H1 (cell line): Measurements from ENCODE around the gene ABTB1. TPM values are rescaled to one million over a fixed set of nuclear protein-coding genes. Genes with fewer than 3 reads are reported as not detected.

ENCODE experiments used
- CTCF ChIA-PET: fragments of 300-600 bp; sonication (Branson Sonifier 250); formaldehyde crosslinking; loops from one replicate; lab custom pipeline; 2021; ENCODE audit not compliant: partially characterized antibody; lab: Charles Lee
- POLR2A ChIA-PET: fragments of 300-600 bp; sonication (Branson Sonifier 250); formaldehyde crosslinking; loops from one replicate; lab custom pipeline; 2021; ENCODE audit warnings: inconsistent platforms; ENCODE audit not compliant: partially characterized antibody; lab: Charles Lee
- DNase-seq, 2 experiments: peaks; one replicate each; pipeline versions ENCODE4 v3.0.0 to v3.0.0-alpha.2; 2010 to 2022; ENCODE audit warnings: low spot score in 2 of 2, low read depth in 1 of 2, mixed read lengths in 1 of 2
- FAIRE-seq: peaks from 2 replicates; lab custom pipeline; 2011; peaks lifted over from hg19 to GRCh38; lab: Jason Lieb, UNC
- H2AFZ ChIP-seq: 2 replicates; pipeline ENCODE4 v1.8.1; 2012; ENCODE audit warnings: low read length, inconsistent platforms
- H2AK5ac ChIP-seq: 2 replicates; pipeline ENCODE4 v1.6.1; 2013; ENCODE audit warnings: low read depth, low read length
- H2BK120ac ChIP-seq: replicated peaks from 2 replicates; pipeline ENCODE3; 2013; ENCODE audit warnings: low read depth, low read length, inconsistent platforms
- H2BK12ac ChIP-seq: 2 replicates; pipeline ENCODE4 v1.6.1; 2013; ENCODE audit warnings: low read depth, low read length
- H2BK15ac ChIP-seq: 2 replicates; pipeline ENCODE4 v1.6.1; 2013; ENCODE audit warnings: low read length
- H2BK20ac ChIP-seq: 2 replicates; pipeline ENCODE4 v1.6.1; 2013; ENCODE audit warnings: low read length
- H2BK5ac ChIP-seq: 2 replicates; pipeline ENCODE4 v1.6.1; 2013; ENCODE audit warnings: low read depth, low read length
- H3K14ac ChIP-seq: 2 replicates; pipeline ENCODE4 v1.6.1; 2013; ENCODE audit warnings: inconsistent platforms; ENCODE audit not compliant: insufficient read length
- H3K18ac ChIP-seq: 2 replicates; pipeline ENCODE4 v1.6.1; 2013; ENCODE audit warnings: low read length; ENCODE audit errors: extremely low read depth
- H3K23ac ChIP-seq: 2 replicates; pipeline ENCODE4 v1.6.1; 2013; ENCODE audit warnings: inconsistent platforms; ENCODE audit not compliant: insufficient read length
- H3K23me2 ChIP-seq: 2 replicates; pipeline ENCODE4 v1.6.1; 2013; ENCODE audit warnings: low read depth, low read length
- H3K27ac ChIP-seq: 2 replicates; pipeline ENCODE4 v1.6.1; 2011; ENCODE audit warnings: low read depth, low read length, inconsistent platforms
- H3K27me3 ChIP-seq, 4 experiments: replicated peaks in 1 of 4; 1 replicate in 1 of 4; 2 replicates in 3 of 4; pipeline versions ENCODE4 v1.6.1 to v1.8.1; 2011 to 2013; ENCODE audit warnings: low read length in 3 of 4, mild to moderate bottlenecking in 3 of 4, inconsistent platforms in 2 of 4, mixed read lengths in 2 of 4, moderate library complexity in 1 of 4; ENCODE audit not compliant: control insufficient read depth in 3 of 4, insufficient read depth in 3 of 4; ENCODE audit errors: extremely low read depth in 1 of 4
- H3K36me3 ChIP-seq, 4 experiments: 2 replicates each; pipeline versions ENCODE4 v1.6.1 to v1.8.1; 2011 to 2013; ENCODE audit warnings: mild to moderate bottlenecking in 4 of 4, low read length in 3 of 4, moderate library complexity in 2 of 4, control low read depth in 1 of 4, inconsistent platforms in 1 of 4; ENCODE audit not compliant: insufficient read depth in 4 of 4, control insufficient read depth in 2 of 4
- H3K4ac ChIP-seq: replicated peaks from 2 replicates; pipeline ENCODE3; 2013; ENCODE audit warnings: low read length, low read depth, mixed read lengths, inconsistent platforms; ENCODE audit not compliant: insufficient read length
- H3K4me1 ChIP-seq, 4 experiments: replicated peaks in 1 of 4; 1 replicate in 1 of 4; 2 replicates in 3 of 4; pipeline versions ENCODE4 v1.6.1 to v1.8.1; 2011 to 2013; ENCODE audit warnings: low read length in 3 of 4, inconsistent platforms in 2 of 4, mixed read lengths in 1 of 4; ENCODE audit not compliant: insufficient read depth in 4 of 4, control insufficient read depth in 3 of 4
- H3K4me2 ChIP-seq, 2 experiments: 2 replicates each; pipeline versions ENCODE4 v1.6.1 to v1.8.1; 2011 to 2013; ENCODE audit warnings: low read depth in 2 of 2, low read length in 2 of 2, control low read depth in 1 of 2, inconsistent platforms in 1 of 2, mild to moderate bottlenecking in 1 of 2; ENCODE audit not compliant: insufficient read depth in 1 of 2
- H3K4me3 ChIP-seq, 4 experiments: fragments of 200-600, 300-600 bp in 1 of 4; sonication (generic), shearing (Covaris generic), sonication (Bioruptor Twin) in 1 of 4; 2 replicates each; pipeline versions ENCODE4 v1.5.1 to v1.8.1; 2011 to 2016; ENCODE audit warnings: low read length in 4 of 4, low read depth in 3 of 4, control low read depth in 2 of 4, inconsistent platforms in 2 of 4, mild to moderate bottlenecking in 2 of 4, mixed read lengths in 1 of 4, moderate library complexity in 1 of 4; ENCODE audit not compliant: insufficient read depth in 2 of 4; ENCODE audit errors: extremely low read depth in 1 of 4
- H3K56ac ChIP-seq: replicated peaks from 2 replicates; pipeline ENCODE3; 2013; ENCODE audit warnings: low read depth, mild to moderate bottlenecking, mixed read lengths, low read length, inconsistent platforms; ENCODE audit not compliant: insufficient read length
- H3K79me1 ChIP-seq: 2 replicates; pipeline ENCODE4 v1.6.1; 2013; ENCODE audit warnings: low read depth, low read length, control low read depth
- H3K79me2 ChIP-seq, 2 experiments: 2 replicates each; pipeline versions ENCODE4 v1.6.1 to v1.8.1; 2012 to 2013; ENCODE audit warnings: low read length in 2 of 2, mild to moderate bottlenecking in 2 of 2, inconsistent platforms in 1 of 2; ENCODE audit not compliant: insufficient read depth in 2 of 2, control insufficient read depth in 1 of 2
- H3K9ac ChIP-seq, 4 experiments: replicated peaks in 1 of 4; 1 replicate in 1 of 4; 2 replicates in 3 of 4; pipeline versions ENCODE4 v1.6.1 to v1.8.1; 2011 to 2013; ENCODE audit warnings: low read depth in 3 of 4, low read length in 3 of 4, control low read depth in 2 of 4, mild to moderate bottlenecking in 2 of 4, moderate library complexity in 2 of 4, inconsistent platforms in 1 of 4; ENCODE audit errors: extremely low read depth in 1 of 4
- H3K9me3 ChIP-seq, 2 experiments: 2 replicates each; pipeline versions ENCODE4 v1.6.1 to v1.8.1; 2012 to 2013; ENCODE audit warnings: mild to moderate bottlenecking in 2 of 2, moderate library complexity in 2 of 2, control low read depth in 1 of 2, inconsistent platforms in 1 of 2, low read depth in 1 of 2, low read length in 1 of 2, mixed read lengths in 1 of 2; ENCODE audit not compliant: insufficient read depth in 2 of 2
- H4K20me1 ChIP-seq, 2 experiments: replicated peaks in 1 of 2; 2 replicates each; pipeline versions ENCODE3 to v1.8.1; 2011 to 2013; ENCODE audit warnings: inconsistent platforms in 2 of 2, low read length in 2 of 2, mild to moderate bottlenecking in 1 of 2; ENCODE audit not compliant: insufficient read depth in 2 of 2, control insufficient read depth in 1 of 2
- H4K5ac ChIP-seq: 2 replicates; pipeline ENCODE4 v1.6.1; 2013; ENCODE audit warnings: low read length, low read depth, mixed read lengths, inconsistent platforms; ENCODE audit not compliant: insufficient read length
- H4K8ac ChIP-seq: 2 replicates; pipeline ENCODE4 v1.8.0; 2013; ENCODE audit warnings: mild to moderate bottlenecking, moderate library complexity, low read length, inconsistent platforms; ENCODE audit not compliant: insufficient read depth; ENCODE audit errors: extremely low read depth
- H4K91ac ChIP-seq: replicated peaks from 2 replicates; pipeline ENCODE3; 2013; ENCODE audit warnings: low read length, mixed read lengths, inconsistent platforms; ENCODE audit not compliant: insufficient read length
- EGR1 ChIP-seq: IDR thresholded peaks from 2 replicates; pipeline ENCODE4 v1.6.1; 2011; ENCODE audit warnings: low read depth, low read length, borderline replicate concordance
- GABPA ChIP-seq: IDR thresholded peaks from 2 replicates; pipeline ENCODE4 v1.6.1; 2011; ENCODE audit warnings: mild to moderate bottlenecking, low read length, moderate library complexity, borderline replicate concordance; ENCODE audit not compliant: insufficient read depth
- MAFK ChIP-seq: IDR thresholded peaks from 2 replicates; pipeline ENCODE4 v1.6.1; 2012; ENCODE audit warnings: low read depth, mild to moderate bottlenecking, improper control_type of control experiment, low read length
- RXRA ChIP-seq: IDR thresholded peaks from 2 replicates; pipeline ENCODE4 v1.6.1; 2011; ENCODE audit warnings: low read depth, mild to moderate bottlenecking, low read length, moderate library complexity; ENCODE audit not compliant: insufficient read depth
- YY1 ChIP-seq: IDR thresholded peaks from 2 replicates; pipeline ENCODE4 v1.6.1; 2011; ENCODE audit warnings: low read depth, mild to moderate bottlenecking, low read length
- WGBS, 2 experiments: shearing (Covaris generic) in 1 of 2; methylation state at CpG; one replicate each; pipeline versions ENCODE4 v1.1.6 to v1.1.7; 2013 to 2015; ENCODE audit warnings: low lambda C conversion rate in 2 of 2, mixed read lengths in 2 of 2, inconsistent platforms in 1 of 2, low coverage in 1 of 2, missing lambda C conversion rate in 1 of 2; ENCODE audit not compliant: insufficient replicate concordance in 2 of 2, insufficient coverage in 1 of 2, insufficient read length in 1 of 2; ENCODE audit errors: extremely low coverage in 1 of 2, missing lambda C conversion rate in 1 of 2; 5-methylcytosine and 5-hydroxymethylcytosine counted together
- polyA plus RNA-seq, 7 experiments: library from polyadenylated mRNA; depleted of rRNA in 3 of 7; stranded (reverse) in 5 of 7; unstranded in 2 of 7; fragments of >200 nt in 5 of 7; fragments of 200-250 nt in 2 of 7; gene quantifications; 1 replicate in 5 of 7; 2 replicates in 1 of 7; 4 replicates in 1 of 7; pipeline versions ENCODE4 v1.2.1 to v1.2.3, GENCODE V29; 2011 to 2013; ENCODE audit warnings: missing spikeins in 2 of 7, mixed read lengths in 2 of 7
- total RNA-seq: library from RNA; stranded (reverse); fragmentation: NEBNext Ultra II Directional; extraction: Animal tissue kit (Norgen Biotek cat#: 25700); gene quantifications from 2 replicates; pipeline ENCODE4 v1.2.1, GENCODE V29; 2021

ABTB1 gene
- total and polyA plus RNA-seq, 2 of the 8 experiments (the other 6 are each of a cell fraction or from before 2014, with no cell fraction given): 7.1 to 9.4 TPM

- H3K4ac ChIP-seq: no peak overlapping the region
- no peak for DNase-seq
- H3K4me1 ChIP-seq: peaks cover 0 to 22% (median 5%) of the 10 kb centered on the region in 4 experiments; a peak in 6 of 7 replicates
- no peak overlapping the region for H4K91ac ChIP-seq
- no peak overlapping the region for H3K23ac ChIP-seq
- no peak for FAIRE-seq
- H3K56ac ChIP-seq: no peak overlapping the region
- WGBS, 2 experiments: 79% methylated on average over 4 of the region's 4 CpGs; no CpG with 5 or more reads in 1 of the 2 experiments
- no peaks in the 10 kb centered on the region for H3K36me3 ChIP-seq
- H3K79me2 ChIP-seq: no peaks in the 10 kb centered on the region
- no peak overlapping the region; a peak in 1 of 8 replicates for H3K4me3 ChIP-seq
- H2BK120ac ChIP-seq: no peak overlapping the region
- peaks cover 16% of the 10 kb centered on the region; the same call in 1 of the 2 replicates for H3K23me2 ChIP-seq
- H4K8ac ChIP-seq: peak overlapping the region; percentile 22; the same call in 1 of the 2 replicates
- no peak overlapping the region for H3K4me2 ChIP-seq
- no peak overlapping the region for H3K14ac ChIP-seq
- H4K20me1 ChIP-seq: no peaks in the 10 kb centered on the region
- no peaks in the 10 kb centered on the region for H3K9me3 ChIP-seq
- ChIA-PET CTCF (interaction anchor here (0.8 to 12.8 kb wide), 17 partner anchors 9 to 281 kb away, joined by 3 to 172 read pairs (median 5); no protein-coding TSS in a partner anchor), POLR2A (no interaction called here)
- H2BK15ac ChIP-seq: peak overlapping the region; percentile 53; the same call in 1 of the 2 replicates
- no peak for TF ChIP-seq GABPA
- TF ChIP-seq RXRA: no peak
- TF ChIP-seq YY1: no peak
- TF ChIP-seq EGR1: no peak
- no peak for TF ChIP-seq MAFK
- no peak overlapping the region for H3K27ac ChIP-seq
- 0 out of 2 replicates have a peak overlapping the region, but pooled peaks have one; percentile 38 for H2AFZ ChIP-seq
- H3K79me1 ChIP-seq: no peaks in the 10 kb centered on the region
- peak overlapping the region; percentile 7; the same call in 1 of the 2 replicates for H3K18ac ChIP-seq
- H2BK5ac ChIP-seq: no peak overlapping the region
- H4K5ac ChIP-seq: no peak overlapping the region
- no peak overlapping the region for H2BK12ac ChIP-seq
- no peaks in the 10 kb centered on the region for H3K27me3 ChIP-seq
- no peak overlapping the region for H2AK5ac ChIP-seq
- H3K9ac ChIP-seq: no peak overlapping the region
- H2BK20ac ChIP-seq: no peak overlapping the region
These were observed 17.4 kb downstream of the ABTB1 start for GRCh38 chr3:127690106-127690505.
